ENCODE data around the gene CDAN1. TPM values are rescaled to one million over a fixed set of nuclear protein-coding genes. Genes with fewer than 3 reads are reported as not detected.

The CDAN1 gene
- total and polyA plus RNA-seq, 2 of the 4 experiments (the other 2 are of a cell fraction): 4.7 to 5.6 TPM

DNA sequence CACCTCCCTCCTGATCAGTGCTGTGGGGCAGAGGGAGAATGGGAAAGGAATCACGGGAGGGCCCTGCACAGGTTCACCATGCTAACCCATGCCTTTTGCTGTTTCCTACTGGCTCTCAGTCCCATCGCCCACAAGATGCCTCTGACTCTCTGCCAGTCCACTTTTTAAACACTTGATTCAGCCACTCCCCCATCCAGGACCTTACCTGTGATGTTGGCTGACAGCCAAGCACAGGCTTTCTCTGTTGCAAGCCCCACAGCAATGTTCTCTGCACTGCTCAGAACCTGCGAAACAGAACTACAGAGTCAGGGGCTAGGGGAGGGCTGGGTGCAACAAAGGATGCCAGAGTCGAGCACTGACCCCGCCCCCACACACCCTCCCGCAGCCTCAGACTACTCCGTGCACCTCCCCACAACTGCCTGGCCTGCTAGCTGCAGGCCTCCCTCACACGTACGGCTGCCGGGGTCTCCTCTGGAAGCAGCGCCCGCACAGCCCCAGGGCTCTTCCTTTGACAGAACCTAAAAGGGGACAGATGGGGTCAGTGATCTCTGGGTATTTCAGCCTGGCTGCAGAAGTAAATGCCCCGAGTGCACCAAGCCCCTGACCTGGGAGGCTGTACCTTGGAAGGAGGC, 9.1 kb downstream of the CDAN1 start:
- no peak for DNase-seq
- Histone ChIP-seq H2AFZ (replicated peaks; ENCODE audit: low read length, poor library complexity) (no peak overlapping the region), H4K20me1 (ENCODE audit: insufficient read depth, low read length) (no peaks in the 10 kb centered on the region; the same call in 1 of the 2 replicates), H3K27ac (ENCODE audit: insufficient read depth, low read length) (no peak overlapping the region), H3K4ac (ENCODE audit: low read depth, low read length) (no peak overlapping the region), H3K9me1 (ENCODE audit: insufficient read depth, low read length) (no peaks in the 10 kb centered on the region), H2BK5ac (ENCODE audit: low read depth, low read length, poor library complexity, severe bottlenecking) (no peak overlapping the region), H2AK9ac (replicated peaks; ENCODE audit: low read depth, low read length, poor library complexity) (no peak overlapping the region), H3K36me3 (ENCODE audit: control insufficient read depth, insufficient read depth, low read length) (peaks cover 82% of the 10 kb centered on the region), H3K14ac (replicated peaks; ENCODE audit: low read depth, low read length) (no peak overlapping the region), H4K91ac (ENCODE audit: insufficient read depth, low read depth, low read length) (no peak overlapping the region), H2BK15ac (ENCODE audit: low read depth, low read length) (no peak overlapping the region), H3K4me1 (ENCODE audit: control insufficient read depth, insufficient read depth, low read length) (no peaks in the 10 kb centered on the region), H3K18ac (ENCODE audit: low read depth, low read length) (no peak overlapping the region), H3K4me2 (ENCODE audit: low read depth, low read length) (no peak overlapping the region), H3K27me3 (ENCODE audit: control insufficient read depth, insufficient read depth, low read length) (no peaks in the 10 kb centered on the region), H2BK20ac (ENCODE audit: low read depth, low read length) (no peak overlapping the region), H4K5ac (ENCODE audit: low read depth, low read length) (no peak overlapping the region), H3K79me1 (ENCODE audit: low read depth in 1 of 2, low read length in 2 of 2) (peaks cover 0 to 9% of the 10 kb centered on the region in 2 experiments; a peak in 2 of 4 replicates), H3K9ac (ENCODE audit: low read depth, low read length) (no peak overlapping the region), H3K9me3 (ENCODE audit: control insufficient read depth, insufficient read depth, low read length) (no peaks in the 10 kb centered on the region), H4K8ac (ENCODE audit: low read depth in 2 of 2, low read length in 2 of 2) (no peak overlapping the region), H2BK120ac (ENCODE audit: low read depth, low read length) (no peak overlapping the region), H2AK5ac (ENCODE audit: low read depth, low read length) (no peak overlapping the region), H3K23ac (ENCODE audit: low read depth, low read length) (no peak overlapping the region), H3K56ac (ENCODE audit: extremely low read depth, insufficient read depth, low read length) (no peak overlapping the region), H3K4me3 (ENCODE audit: insufficient read depth, low read depth, low read length) (no peak overlapping the region)
- POLR2A ChIA-PET (ENCODE audit: unreplicated experiment): no interaction called here
- BruUV-seq (replicated peaks): no TSS peak
- ATAC-seq (ENCODE audit: low read depth): no peak
- TF ChIP-seq, protein P1, sequence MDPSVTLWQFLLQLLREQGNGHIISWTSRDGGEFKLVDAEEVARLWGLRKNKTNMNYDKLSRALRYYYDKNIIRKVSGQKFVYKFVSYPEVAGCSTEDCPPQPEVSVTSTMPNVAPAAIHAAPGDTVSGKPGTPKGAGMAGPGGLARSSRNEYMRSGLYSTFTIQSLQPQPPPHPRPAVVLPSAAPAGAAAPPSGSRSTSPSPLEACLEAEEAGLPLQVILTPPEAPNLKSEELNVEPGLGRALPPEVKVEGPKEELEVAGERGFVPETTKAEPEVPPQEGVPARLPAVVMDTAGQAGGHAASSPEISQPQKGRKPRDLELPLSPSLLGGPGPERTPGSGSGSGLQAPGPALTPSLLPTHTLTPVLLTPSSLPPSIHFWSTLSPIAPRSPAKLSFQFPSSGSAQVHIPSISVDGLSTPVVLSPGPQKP (IDR thresholded peaks at IDR 0.05; ENCODE audit: borderline replicate concordance, low read depth, low read length): no peak
- TF ChIP-seq CHD1 (IDR thresholded peaks at IDR 0.05; ENCODE audit: low read depth, low read length) (no peak), RCOR1 (IDR thresholded peaks at IDR 0.05; ENCODE audit: insufficient replicate concordance, low read length) (no peak), SMC3 (IDR thresholded peaks at IDR 0.05; ENCODE audit: low read depth, low read length) (no peak), CEBPB (IDR thresholded peaks at IDR 0.05; ENCODE audit: low read depth, low read length) (no peak), BHLHE40 (IDR thresholded peaks at IDR 0.05; ENCODE audit: low read depth, low read length) (no peak), NFE2L2 (IDR thresholded peaks at IDR 0.05; ENCODE audit: low read depth, low read length) (no peak), MAZ (IDR thresholded peaks at IDR 0.05; ENCODE audit: borderline replicate concordance, low read depth, low read length) (no peak), FOS (IDR thresholded peaks at IDR 0.05; ENCODE audit: low read depth, low read length) (no peak), POLR2A (IDR thresholded peaks at IDR 0.05; ENCODE audit: low read depth, low read length) (no peak), RAD21 (IDR thresholded peaks at IDR 0.05; ENCODE audit: low read length) (no peak), MAFK (IDR thresholded peaks at IDR 0.05; ENCODE audit: low read depth, low read length) (no peak)
- TF ChIP-seq, protein P2, sequence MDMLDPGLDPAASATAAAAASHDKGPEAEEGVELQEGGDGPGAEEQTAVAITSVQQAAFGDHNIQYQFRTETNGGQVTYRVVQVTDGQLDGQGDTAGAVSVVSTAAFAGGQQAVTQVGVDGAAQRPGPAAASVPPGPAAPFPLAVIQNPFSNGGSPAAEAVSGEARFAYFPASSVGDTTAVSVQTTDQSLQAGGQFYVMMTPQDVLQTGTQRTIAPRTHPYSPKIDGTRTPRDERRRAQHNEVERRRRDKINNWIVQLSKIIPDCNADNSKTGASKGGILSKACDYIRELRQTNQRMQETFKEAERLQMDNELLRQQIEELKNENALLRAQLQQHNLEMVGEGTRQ (IDR thresholded peaks at IDR 0.05; ENCODE audit: low read depth, low read length): no peak
- dilution Hi-C loops (cut with HindIII; ENCODE audit: low sequenced_read_pairs, unreplicated experiment) (no loop called here), intact Hi-C loops (cut with micrococcal nuclease) (no loop called here), in situ Hi-C loops (cut with MboI; ENCODE audit: low sequenced_read_pairs) (no loop called here)
- WGBS, 2 experiments (ENCODE audit: extremely low coverage in 2 of 2, insufficient read length in 1 of 2): 84% methylated on average over 5 of the region's 13 CpGs; no CpG with 5 or more reads in 1 of the 2 experiments
- CTCF ChIA-PET: interaction anchor here (0.5 kb wide), 1 partner anchor 230 kb away, joined by 4 read pairs; no protein-coding TSS in a partner anchor

Measured in IMR-90 (cell line).